HG03095 (cell line): ENCODE results near the gene CFAP54.

Source experiments
- ATAC-seq: cut with Tn5 transposase; IDR thresholded peaks from one replicate; pipeline ENCODE4 v1.9.1; 2021; ENCODE audit warnings: moderate library complexity; ENCODE audit not compliant: unreplicated experiment

Gene CFAP54

DNA sequence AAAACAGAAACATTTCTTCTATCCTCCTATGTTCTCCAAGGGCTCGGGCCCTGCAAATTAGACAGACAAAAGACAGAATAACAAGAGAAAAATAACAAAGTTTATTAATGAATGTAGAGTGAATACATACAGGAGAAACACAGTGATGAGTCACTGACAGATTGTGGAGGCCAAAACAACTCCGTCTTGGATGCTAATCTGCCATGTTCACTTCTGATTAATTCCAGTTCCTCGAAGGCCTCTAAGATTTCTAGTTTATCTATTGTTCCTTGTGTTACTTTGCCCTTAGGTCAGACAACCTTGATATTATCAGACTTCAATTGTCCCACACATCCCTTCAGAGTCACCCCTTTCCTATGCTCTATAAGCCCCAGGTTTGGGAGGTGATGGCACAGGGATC, 390.8 kb downstream of the CFAP54 start:
- no peak for ATAC-seq

DNA sequence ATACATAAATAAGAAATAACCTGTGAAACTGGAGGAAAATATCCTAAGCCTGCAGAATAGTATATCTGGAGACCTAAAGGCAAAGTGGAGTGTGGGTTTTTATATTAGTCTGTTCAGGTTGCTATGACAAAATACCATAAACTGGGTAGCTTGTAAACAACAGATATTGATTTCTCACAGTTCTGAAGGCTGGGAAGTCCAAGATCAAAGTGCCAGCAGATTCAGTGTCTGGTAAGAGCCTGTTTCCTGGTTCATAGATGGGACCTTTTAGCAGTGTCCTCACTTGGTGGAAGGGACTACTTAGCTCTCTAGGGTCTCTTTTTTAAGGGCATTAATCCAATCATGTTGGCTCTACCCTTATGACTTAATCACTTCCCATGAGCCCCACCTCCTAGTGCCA, 392.2 kb downstream of the CFAP54 start:
- no peak for ATAC-seq

DNA sequence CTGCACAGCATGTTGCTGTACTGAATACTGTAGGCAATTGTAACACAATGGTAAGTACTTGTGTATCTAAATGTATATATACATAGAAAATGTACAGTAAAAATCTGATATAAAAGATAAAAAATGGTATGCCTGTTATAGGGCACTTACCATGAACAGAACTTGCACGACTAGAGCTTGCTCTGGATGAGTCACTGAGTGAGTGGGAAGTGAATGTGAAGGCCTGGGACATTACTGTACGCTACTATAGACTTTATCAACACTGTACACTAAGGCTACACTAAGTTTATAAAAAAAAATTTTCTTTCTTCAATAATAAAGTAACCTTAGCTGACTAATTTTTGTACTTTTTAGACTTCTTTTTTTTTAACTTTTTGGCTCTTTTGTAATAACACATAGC, 393.5 kb downstream of the CFAP54 start:
- no peak for ATAC-seq

DNA sequence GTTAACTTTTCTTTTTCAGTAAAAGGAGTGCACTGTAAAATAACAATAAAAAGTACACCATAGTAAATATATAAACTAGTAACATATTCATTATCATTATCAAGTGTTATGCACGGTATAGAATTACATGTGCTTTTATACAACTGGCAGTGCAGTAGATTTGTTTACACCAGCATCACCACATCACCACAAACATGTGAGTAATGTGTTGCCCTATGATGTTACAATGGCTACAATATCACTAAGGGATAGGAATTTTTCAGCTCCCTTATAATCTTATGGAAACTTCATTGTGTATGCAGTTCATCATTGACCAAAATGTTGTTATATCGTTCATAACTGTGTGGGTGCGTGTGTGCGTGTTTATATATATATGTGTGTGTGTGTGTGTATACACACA, 394.2 kb downstream of the CFAP54 start:
- ATAC-seq: no peak

DNA sequence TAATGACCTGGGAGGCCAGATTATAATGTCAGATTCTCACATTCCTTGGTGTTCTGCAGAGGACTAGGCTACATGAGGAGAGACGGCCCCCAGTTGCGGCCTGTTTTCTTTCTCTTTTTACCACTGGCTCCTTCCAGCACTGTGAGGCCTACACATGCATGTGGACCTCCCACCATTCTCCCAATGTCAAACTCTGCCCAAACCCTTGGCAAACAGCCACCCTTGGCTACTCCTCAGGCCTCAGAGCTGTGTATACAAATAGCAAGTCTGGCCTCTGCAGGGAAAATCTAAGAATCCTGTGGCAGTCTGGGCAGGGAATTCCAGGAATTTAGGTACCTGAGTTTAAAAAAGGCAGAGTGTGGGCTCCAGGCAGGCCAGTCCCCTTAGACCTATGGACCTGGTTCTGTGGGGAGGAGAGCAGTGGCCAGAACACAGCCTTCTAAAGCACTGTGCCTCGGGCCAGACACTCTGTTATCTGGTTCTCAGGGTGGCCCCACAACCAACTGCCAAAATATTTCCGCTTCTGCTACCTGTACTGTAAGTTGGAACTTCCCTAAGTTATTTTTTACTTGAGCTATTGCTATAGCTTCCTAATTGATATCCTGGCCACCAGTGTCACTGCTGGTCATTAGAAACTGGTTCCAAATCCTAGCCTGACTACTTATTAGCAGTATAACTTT, 397.8 kb downstream of the CFAP54 start:
- no peak for ATAC-seq

DNA sequence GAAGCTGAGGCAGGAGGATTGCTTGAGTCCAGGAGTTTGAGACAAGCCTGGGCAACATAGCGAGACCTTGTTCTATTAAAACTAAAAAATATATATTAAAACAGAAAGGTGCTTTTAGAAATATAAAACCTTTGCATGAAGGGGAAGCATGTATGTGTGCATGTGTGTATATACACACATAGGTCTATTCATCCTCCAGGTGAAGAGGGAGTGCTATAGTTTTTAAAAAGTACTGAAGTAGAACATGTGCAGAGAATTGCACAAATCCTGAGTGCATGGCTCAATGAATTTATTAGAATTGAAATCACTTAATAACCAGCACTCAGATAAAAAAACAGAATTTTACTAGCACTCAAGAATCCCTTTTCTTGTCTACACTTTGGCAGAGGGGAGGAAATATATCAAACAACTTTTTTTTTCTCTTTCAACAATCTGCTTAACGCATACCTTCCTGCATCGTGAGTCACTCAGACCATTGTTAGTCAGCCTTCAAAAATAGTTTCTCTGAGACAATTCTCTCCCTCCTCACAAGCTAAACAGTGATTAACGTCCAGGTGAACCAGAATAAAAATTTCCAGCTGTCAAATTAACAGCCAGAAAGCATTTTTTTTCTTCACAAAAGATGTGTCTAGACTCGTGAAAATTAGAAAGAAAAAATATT, 400.0 kb downstream of the CFAP54 start:
- ATAC-seq: no peak

DNA sequence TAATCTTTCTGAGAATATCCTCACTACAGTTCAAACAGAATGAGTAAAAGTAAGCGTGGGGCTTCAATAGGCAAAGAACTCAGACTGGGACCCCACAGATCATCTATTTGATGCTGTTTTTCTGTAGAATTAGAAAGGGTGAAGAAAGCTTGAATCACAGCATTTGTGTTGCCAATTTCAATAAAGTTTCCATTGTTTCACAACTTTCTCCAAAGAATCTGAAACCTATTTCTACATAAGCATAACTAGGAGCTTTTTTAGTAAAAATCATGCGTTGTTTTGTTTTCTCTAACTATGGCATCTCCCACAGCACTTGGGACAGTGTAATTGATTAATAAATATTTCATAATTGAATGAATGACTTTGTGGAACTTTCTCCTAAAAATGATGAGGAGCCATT, 401.0 kb downstream of the CFAP54 start:
- no peak for ATAC-seq

DNA sequence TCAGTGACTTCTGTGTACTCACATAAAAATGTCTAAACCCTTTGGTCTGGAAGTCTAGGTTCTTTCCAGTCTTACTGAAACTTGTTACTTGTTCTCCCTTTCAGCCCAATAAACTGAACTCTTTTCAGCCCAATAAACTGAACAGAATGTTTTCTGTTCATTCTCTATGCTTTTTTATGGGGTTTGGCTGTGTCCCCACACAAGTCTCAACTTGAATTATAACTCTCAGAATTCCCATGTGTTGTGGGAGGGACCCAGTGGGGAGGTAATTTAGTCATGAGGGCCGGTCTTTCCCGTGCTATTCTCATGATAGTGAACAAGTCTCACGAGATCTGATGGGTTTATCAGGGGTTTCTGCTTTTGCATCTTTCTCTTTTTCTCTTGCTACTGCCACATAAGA, 402.7 kb downstream of the CFAP54 start:
- no peak for ATAC-seq

DNA sequence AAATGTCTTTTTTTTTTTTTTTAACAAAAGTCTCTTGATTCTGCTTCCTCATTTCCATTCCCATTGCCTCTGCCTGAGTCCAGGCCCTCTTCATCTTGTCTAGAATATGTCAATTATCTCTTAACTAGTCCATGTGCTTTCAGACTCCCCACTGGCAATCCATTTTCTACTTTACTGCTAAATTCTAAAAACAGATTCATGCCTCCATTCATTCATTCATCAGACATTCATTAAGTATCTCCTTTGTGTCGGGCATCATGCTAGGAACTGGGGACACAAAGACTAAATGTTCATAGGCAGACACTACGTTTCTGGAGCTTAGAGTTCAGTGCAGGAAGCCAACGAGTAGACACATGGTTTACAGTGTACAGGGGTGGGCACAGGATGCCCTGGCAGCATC, 408.0 kb downstream of the CFAP54 start:
- no peak for ATAC-seq

DNA sequence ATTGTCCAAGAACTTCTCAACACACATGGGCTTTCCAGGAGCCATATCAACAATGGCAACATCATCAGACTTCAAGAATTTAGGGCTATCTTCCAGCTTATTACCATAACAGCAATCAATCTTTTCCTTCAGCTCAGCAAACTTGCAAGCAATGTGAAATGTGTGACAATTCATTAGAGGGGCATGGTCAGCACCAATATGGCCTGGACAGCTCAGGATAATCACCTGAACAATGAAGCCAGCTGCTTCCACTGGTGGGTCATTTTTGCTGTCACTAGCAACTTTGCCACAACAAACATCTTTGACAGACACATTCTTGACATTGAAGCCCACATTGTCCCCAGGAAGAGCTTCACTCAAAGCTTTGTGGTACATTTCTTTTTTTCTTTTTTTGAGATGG, 411.8 kb downstream of the CFAP54 start:
- no peak for ATAC-seq

DNA sequence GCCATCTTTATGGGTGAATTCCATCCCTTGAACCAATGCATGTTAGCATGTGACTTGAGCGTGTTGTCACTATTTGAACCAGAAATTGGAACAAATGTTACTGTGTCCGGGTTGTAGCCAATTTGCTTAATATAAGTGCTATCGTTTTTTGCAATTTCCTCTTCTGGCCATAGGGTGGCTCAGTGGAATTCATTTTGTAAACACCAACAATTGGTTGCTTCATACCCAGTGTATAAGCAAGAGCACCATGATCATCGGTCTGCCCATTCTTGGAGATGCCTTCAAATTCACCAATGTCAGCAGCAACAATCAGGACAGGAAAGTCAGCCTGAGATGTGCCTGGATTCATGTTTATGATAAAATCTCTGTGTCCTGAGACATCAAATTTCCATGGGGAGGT, 412.7 kb downstream of the CFAP54 start:
- no peak for ATAC-seq

DNA sequence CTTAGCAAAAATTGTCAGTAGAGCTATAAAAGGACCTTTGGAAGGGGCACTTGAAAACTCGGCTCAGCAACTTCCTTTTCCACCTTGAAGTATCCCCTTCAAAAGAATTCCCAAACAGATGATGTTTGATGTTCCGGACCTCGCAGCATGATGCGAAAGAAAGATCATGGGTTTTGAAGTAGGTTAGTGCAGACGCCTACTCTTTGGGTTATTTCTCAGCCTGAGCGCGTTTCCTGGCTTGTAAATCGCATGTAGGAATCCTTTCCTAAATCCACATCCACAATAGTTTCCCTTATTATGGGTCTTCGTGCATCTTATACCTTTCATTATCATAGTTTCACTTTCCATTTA, 417.1 kb downstream of the CFAP54 start:
- ATAC-seq: no peak

DNA sequence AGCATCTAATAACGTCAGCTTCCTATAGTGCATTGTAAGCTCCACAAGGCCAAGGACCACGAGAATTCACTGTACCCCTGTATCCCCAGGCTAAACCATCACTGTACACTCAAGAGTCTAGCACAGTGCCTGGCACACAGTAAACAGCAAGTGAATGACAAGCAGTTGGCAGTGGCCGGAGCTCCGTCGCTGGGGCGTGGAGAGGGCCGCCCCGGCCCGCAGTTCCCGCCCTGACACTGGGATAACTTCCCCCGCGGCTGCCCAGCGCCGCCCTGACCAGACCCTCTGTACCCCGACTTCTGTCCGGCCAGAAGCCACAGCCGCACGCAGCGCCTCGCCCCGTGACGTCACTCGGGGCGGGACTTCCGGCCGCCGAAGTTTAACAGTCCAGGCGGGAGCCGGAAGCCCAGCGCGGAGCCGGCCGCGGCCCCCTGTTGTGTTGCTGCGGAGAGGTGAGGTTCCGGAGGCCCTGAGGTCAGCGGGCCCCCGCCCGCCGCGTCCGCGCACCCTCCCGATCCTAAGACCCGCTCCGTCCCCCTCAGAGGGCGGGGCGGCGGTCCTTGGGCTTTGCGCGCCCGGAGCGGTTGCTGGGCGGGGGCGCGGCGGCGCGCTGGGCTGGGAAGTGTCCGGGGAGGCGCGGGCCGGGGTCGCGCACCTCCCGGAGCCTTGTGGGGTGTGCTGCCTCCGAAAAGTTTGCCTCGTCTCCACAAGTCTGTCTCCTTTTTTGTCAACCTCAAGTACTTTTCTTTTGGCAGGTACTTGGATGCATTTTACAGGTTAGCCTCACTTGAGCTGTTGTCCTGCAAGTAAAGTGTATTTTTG, 417.7 kb downstream of the CFAP54 start, which contains the start of gene NEDD1:
NEDD1 (plus strand) TSS at position 409 of the 822 bp plus-strand sequence. CDS start 2,503 bp downstream, outside the sequence.
- ATAC-seq: peak; percentile 93

DNA sequence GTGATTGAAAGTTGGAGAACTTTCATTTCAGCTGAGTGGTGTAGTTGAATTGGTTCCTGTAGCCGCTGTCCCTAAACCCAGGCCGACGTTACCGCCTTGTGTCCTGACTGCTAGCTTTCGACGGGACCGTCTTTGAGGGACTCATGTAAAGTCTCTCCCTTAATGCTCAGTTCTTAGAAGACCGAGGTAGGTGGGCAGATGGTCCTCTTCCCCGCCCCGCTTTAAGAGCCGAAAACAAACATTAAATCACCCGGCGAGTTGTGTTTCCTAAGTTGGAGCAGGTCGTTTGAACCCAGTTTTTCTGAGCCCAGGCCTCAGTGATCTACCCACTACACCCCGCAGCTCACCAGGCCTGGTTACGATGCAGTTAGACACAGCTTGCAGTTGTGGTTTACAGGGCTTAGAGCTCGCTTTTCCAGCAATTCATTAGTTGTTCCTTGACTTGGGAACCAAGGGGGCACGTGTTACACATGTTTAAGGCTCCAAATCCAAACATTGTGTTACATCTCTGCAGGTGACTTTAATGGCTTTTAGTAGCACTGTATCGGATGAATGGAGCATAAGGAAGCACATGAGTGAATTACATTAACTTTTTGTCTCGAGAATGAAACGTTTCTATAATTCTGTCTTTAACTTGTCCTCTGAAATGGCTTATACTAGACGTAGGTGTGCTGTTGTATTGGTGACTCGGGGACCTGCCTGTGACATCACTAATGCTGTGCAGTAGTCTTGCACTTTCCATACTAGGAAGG, 418.5 kb downstream of the CFAP54 start:
- ATAC-seq: peak; percentile 33

DNA sequence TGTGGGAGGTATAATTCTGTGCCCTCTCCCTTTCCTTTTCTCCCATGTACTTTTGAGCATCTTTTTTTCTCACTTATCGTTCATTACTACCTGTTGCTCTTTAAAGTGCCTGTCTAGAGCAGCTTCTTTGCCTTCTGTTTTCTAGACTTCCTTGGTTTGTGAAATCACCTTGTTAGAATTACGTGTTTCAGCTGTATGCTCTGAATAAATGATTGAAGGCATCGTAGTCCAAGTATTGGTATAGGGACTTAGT, 419.0 kb downstream of the CFAP54 start:
- ATAC-seq: no peak

DNA sequence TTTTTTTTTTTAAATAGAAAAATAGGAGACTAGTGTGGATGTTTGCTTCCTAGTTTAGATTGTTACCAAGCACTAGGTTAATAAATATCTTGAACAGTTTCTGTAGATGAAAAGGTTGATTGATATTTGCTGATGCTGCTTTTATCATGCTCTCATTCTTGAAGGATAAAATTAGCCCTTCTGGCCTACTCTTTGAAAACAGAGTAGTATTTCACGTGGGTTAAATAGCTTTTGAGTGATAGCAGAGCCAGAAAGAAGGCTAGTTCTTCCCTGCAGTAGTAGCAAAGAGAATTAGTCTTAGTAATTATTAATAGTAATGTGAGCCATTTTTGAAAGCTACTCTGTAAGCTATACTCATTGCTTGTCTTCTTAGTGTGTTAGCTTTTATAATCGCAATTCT, 422.9 kb downstream of the CFAP54 start:
- ATAC-seq: no peak

DNA sequence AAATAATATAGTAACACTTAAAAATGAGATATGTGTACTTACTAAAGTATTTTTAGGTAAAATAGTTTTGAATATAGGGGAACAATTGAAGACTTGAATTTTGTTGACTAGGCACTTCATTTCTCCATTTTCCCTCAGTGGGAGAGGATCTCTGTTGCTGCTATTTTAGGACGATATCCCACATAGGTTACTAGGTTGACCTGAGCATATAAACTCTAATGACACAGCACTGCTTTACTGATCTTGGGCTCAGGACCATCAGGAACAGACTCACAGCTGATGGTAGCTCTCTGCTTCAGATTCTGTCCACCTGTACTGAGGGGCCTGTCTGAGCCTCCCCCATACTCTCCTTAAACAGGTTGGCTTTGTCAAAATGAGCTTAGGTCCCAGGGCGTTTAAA, 423.6 kb downstream of the CFAP54 start:
- no peak for ATAC-seq

DNA sequence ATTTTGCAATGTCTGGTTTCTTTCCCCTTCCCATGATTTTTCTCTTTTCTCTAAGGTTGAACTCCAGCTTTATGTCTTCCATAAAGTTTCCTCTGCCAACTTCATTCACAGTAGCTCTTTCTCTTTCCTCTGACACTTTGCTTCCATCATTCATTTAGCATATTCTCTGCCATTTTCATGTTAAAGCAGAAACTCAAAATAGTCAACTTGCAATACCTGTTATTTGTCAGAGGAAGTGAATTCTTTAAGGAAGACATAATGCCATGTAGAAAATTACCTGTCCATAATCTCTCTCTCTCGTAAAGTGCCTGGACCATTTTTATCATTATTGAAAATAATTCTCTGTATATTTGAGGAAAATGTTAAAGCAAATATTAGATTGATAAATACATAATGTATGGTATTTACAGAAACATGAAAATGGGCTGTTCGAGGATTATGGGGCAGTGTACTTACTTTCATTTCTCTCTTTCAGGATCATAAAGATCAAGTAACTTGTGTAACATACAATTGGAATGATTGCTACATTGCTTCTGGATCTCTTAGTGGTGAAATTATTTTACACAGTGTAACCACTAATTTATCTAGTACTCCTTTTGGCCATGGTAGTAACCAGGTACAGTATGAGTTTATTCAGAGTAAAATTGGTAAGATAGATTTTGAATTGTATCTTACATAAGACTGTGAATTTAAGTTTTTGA, 430.3 kb downstream of the CFAP54 start:
- ATAC-seq: no peak
